HG02623 (cell line): Measurements from ENCODE around the gene FAM168A.

ENCODE experiments used
- ATAC-seq: cut with Tn5 transposase; IDR thresholded peaks from one replicate; pipeline ENCODE4 v1.9.1; 2021; ENCODE audit warnings: moderate library complexity; ENCODE audit not compliant: unreplicated experiment

The FAM168A gene

DNA sequence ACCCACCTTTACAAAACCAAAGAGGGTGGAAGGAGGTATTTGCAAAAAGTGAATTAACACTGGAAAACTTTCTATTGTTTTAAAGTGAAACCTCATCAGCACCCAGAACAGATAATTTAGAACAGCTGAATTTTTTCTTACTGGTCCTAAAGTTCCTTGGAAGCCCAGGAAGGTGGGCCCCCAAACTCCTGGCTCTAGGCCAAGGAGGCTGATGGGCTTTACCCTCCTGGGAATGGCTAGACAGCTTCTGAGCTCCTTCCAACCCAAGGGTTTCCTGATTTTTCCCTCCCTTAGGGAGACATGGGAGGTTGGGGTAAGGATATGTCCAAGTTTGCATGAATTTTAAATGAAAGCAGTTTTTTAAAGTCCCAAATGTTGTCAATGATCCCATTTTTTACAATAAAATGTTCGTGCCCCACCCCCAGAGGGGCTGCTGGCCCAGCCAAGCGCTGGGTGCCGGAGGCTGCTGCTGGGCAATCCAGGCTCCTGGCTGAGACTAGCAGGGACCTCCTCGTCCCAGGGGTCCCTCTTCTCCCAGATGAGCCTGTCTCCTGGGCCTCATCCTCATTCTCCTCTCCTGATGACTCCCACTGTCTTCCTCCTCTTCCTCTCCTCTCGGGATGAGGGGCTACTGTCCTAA is 193.3 kb downstream of the FAM168A start:
- no peak for ATAC-seq

GRCh38 chr11:73404048-73404447 is 193.9 kb downstream of the FAM168A start:
- no peak for ATAC-seq

- no peak for ATAC-seq
Measured at GRCh38 chr11:73403541-73403940, 194.4 kb downstream of the FAM168A start.

- ATAC-seq = no peak
Measured at GRCh38 chr11:73402834-73403185, 195.1 kb downstream of the FAM168A start.

DNA sequence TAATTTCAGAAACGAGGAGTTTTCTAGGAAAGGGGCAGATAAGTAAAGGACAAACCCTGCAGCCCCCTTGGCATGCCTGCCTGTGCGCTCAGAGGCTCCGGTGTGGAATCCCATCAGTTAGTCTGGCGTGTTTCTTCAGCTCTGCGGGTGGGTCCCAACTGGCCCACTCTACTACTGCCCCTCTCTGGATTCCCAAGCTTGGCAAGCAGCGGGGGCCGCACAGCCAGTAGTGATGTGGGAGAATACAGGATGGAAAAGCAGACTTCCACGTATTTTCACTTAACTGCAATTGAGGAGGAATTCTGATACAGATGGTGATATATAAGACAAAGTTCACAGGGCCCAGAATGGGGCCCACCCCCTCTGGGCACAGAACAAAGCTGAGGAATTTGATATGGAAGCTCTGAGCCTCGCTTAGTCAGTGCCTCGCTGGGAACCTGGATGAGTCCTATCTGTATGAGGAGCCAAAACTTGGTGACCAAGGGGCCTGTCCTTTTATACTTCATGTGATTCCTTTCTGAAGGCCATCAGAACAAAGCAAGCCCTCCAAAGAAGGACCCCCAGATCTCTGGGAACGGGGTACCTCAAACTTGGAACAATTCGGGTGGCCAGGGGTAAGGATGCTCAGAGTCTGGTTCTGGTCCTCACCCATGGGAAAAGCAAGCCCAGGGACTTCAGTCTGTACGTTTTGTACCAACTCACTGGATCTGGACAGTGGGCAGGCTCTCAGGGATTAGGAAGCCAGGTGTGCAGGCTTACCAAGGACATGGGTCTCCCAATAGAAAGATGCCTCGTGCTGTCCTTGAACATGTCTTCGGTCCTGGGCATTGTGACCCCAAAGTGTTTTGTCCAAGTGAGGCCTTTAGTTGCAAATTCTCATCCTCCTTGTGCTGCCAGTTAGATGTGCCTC is 195.7 kb downstream of the FAM168A start:
- no peak for ATAC-seq

DNA sequence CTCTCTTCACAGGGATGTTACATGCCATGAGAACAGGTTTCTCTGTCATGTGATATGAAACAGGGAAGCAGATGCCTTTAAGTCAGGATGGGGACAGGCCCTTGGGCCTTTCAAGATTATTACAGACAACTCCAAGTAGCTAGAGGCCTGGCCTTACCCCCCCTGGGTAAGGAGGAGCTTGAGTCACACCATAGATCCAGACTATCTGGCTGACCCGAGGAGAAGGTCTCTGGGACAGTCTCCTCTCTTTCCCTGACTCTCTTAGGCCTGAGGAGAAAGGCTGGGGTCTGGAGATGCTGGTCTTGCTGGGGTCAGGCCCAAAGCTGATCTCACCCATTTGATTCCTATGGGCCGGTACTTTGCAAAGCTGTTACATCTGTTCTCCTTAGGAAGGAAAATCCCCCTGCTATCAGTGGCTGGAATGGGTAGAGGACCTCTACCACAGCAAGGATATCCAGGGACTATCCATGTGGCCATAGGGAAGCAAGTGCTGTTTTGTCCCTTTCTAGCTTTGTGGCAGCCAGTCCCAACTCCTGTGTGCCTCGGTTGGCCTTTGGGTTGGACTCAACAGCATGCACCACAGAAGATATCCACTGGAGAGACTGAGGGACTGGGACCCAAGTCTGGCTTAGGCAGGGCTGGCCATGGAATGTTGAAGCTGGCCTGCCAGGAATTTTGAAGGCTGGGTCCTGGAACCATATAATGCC is 196.5 kb downstream of the FAM168A start:
- no peak for ATAC-seq

DNA sequence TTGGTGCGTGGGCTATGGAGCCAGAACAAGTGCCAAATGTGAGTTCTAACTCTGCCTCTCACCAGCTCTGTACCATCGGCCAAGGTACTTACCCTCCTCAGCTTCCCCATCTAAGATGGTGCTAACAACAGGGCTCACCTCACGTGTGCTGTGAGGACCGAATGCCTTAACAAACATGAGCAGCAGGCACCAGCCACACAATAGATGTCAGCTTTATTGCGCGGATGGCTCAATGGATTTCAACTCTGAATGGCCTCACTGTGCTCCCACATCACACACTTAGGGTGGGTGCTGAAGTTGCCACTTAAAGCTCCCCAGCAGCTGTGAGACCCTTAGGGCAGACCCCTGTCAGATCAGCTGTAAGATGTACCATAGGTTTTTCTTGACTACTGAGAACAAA is 197.6 kb downstream of the FAM168A start:
- ATAC-seq = no peak

DNA sequence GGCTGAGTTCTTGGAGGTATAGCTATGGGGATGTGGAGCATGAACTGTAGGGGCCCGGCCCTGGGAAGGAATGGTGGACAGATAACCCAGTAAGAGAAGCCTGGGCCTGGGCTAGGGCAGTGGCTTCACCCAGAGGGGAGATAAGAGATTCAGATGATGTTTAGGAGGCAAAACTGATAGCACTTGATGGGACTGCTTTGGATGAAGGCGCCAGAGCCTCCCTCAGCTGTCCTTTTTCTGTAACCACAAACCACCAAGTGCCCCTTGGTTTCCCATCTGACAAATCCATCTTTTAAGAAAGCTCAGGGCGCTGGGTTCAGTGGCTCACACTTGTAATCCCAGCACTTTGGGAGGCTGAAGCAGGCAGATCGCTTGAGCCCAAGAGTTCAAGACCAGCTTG is 198.3 kb downstream of the FAM168A start:
- ATAC-seq = no peak

DNA sequence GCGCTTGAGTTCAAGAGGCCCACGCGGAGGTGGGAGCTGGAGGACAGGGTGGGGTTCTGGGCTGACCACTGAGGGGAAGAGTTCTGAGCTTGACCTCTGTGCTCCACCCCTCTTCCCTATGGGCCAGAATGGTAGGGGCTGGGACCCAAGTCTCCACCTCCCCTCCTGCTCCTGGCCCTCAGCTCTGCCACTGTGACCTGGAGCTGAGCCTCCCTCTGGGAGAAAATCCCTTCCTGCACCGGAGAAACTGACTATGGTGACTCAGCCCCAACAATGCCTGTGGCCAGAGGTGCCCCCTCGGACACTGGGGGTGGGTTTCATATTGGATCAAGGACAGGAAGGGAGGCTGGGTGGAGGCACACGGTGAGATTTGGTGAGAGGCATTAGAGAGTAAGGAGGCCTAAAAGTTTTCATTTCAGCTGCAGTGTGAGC is 198.7 kb downstream of the FAM168A start:
- ATAC-seq = no peak

DNA sequence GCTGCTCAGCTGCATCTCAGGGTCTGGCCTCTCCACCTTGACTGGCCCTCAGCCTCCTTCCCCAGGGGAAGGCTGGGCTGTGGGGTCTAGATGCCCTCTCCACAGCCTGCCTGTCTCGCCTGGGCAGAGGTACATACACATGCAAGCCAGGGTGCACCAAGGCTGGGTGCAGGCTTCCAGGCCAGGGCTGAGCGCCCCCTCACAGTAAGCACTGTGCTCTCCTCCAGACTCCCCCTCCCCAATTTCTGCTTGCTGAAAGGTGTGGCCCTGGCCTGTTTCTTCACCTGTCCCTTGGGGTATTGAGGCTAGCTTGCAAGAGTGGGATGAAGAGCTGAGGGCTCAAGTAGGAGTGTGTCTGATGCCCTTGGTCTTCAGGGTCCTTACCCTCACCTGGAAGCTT is 199.2 kb downstream of the FAM168A start:
- ATAC-seq = no peak

- ATAC-seq = no peak
Measured at GRCh38 chr11:73398132-73398526, 199.8 kb downstream of the FAM168A start.

DNA sequence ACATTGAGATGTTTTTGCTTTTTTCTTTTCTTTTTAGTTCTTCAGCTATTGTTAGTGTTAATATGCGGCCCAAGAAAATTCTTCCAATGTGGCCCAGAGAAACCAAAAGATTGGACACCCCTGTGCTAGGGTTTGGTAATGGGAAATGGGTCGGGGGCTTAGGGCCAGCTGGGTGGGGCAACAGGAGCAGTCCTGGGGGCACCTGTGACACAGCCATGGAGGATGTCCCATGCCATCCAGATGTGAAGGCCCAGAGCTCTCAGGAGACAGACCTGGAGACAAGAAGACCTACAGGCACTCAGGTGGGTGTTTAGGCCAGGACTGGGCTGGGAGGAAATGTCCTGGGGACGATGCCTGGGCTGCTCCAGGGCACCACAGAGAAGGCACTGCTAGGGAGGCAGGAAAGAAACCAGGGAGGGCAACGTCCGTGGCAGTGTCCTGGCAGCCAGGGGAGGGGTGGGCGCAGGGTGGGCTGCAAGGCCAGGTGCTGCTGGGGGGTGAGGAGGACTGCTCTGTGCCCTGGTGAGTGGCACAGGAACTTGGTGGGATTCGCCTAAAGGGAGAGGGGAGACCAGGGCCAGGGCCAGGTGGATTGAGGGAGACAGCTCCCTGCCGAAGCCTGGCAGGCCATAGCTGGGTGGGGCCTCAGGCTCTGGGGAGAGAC is 200.3 kb downstream of the FAM168A start:
- ATAC-seq = no peak

GRCh38 chr11:73396985-73397384 is 200.9 kb downstream of the FAM168A start:
- ATAC-seq = no peak

DNA sequence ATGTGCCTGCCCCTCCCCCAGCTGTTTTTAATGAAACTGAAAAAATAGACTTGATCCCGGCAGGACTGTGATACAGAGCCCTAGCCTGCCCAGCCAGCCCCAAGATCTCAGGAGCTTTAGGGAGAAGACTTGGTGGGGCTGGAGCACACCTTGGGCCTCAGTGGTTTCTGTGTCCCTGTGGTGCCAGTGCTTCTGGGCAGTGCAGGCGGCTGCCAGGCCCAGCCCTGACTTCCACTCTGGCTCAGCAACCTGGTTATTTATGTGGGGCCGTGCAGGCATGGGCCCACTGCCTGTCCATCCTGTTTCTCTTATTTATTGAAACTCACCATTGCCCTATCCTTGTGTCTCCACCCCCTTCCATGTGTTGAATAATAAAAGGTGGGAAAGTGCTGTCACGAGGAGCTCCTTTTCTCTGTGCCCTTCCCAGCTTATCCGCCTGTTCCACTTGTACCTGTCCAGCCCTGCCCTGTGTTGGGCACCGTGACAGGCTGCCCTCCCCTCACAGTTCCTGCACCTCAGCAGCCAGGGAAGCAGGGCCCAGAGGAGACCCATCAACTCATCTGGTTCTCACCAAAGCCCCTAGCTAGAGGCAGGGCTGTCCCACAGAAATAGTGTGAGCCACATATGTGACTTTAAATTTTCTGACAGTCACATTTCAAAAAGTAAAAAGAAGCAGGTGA is 201.5 kb downstream of the FAM168A start:
- ATAC-seq = no peak

DNA sequence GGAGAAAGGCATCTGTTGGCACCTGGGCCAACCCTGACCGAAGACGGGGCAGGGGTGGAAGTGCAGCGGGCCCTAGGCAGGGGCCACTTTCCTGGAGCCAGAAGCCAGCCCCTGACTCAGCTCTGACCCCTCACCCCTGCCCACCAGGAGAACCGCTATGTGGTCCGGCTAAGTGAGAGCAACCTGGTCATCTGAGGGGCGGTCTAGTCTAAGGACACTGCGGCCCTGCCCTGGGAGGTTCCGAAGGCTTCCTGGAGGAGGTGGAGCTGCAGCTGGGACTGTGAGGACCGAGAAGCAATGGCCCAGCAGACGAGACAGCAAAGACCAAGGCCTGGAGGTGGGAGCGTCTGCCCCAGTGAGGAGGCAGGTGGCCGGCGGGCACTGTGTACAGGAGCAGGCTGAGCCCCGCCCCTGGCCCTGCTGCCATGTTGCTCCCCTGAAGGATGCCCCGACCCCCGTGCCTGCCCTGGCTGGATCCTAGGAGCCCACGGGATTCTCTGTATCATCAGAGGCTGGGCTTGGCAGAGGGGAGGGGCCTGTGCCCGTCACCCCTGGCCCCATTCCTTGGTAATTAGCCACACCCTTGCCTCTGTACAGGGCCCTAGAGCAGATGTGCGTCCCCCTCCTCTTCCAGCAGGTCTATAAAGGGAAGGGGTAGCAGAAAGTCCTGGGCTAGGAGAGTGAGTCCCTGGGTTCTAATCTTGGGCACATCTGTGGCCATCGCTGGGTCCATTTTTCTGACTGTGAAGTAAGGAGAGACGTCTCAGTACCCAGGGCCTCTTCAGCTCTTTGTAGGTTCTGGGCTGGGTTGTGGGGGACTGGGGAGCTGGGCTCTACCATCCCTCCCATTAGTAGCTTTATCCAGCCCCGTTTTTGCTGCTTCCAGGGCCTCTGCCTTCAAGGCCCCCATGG is 202.4 kb downstream of the FAM168A start:
- no peak for ATAC-seq

DNA sequence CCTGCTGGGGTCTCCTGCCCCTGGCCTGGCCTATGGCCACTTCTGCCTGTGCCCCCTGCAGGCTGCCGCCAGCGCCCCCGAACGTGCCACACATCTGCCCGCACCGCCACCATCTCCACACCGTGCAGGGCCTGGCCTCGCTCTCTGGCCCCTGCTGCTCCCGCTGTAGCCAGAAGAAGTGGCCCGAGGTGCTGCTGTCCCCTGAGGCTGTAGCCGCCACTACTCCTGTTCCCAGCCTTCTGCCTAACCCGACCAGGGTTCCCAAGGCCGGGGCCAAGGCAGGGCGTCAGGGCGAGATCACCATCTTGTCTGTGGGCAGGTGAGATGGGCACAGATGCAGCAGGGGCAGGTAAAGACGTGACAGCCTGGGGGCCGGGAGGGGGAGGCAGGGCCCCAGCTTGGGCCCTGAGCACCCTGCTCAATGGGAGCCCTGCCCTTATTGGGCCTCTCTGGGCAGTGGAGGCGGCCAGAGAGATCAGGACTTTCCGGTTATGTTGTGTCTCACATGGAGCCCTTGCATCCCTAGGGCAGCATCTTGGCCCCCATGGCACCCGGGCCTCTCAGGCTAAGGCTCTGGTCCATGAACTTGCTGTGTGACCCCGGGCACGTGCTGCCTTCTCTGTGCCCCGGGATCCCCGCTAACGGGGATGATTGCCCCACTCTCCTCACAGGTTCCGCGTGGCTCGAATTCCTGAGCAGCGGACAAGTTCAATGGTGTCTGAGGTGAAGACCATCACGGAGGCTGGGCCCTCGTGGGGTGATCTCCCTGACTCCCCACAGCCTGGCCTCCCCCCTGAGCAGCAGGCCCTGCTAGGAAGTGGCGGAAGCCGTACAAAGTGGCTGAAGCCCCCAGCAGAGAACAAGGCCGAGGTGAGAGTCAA is 203.3 kb downstream of the FAM168A start:
- no peak for ATAC-seq

- no peak for ATAC-seq
Measured at GRCh38 chr11:73393479-73394415, 204.2 kb downstream of the FAM168A start.

DNA sequence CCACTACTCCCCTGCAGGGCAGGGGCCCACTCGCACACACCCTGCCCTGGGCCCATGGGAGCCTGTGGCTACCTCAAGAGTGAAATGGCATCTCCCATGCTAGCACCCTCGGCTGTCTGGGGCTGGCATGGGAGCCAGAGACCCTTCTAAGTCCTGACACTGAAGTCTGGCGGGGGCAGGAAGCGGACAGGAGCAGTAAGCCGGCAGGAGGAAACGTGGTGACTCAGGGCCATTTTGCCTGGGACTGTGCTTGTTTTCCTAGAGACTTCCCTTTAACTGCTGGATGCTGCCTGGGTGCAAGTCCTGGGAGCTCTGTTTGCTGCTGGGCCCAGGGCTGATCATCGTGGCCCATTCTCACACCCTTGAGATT is 204.9 kb downstream of the FAM168A start:
- no peak for ATAC-seq
